Spinal cord (tissue), 10 donors: ENCODE measurements around the gene ZNF773. TPM values are rescaled to one million over a fixed set of nuclear protein-coding genes. Genes with fewer than 3 reads are reported as not detected.
"Not testable (repeated sequence)": the region's sequence is repeated elsewhere in the genome, so short reads cannot be mapped to it uniquely, and the experiment has no call there.

Experiments used
- DNase-seq, 6 donors: peaks; one replicate each; pipeline versions ENCODE4 v3.0.0 to v3.0.0-alpha.2; 2013 to 2015; ENCODE audit warnings: low spot score in 6 of 6, low read depth in 4 of 6
- H3K27ac ChIP-seq: one replicate; pipeline ENCODE4 v1.5.1; 2013; ENCODE audit warnings: low read depth, low read length, control low read depth
- H3K27me3 ChIP-seq: one replicate; pipeline ENCODE4 v1.6.1; 2013; ENCODE audit warnings: low read length; ENCODE audit not compliant: control insufficient read depth, insufficient read depth
- H3K36me3 ChIP-seq: one replicate; pipeline ENCODE4 v1.6.1; 2013; ENCODE audit warnings: low read length; ENCODE audit not compliant: control insufficient read depth, insufficient read depth
- H3K4me1 ChIP-seq: one replicate; pipeline ENCODE4 v1.6.1; 2013; ENCODE audit warnings: low read length; ENCODE audit not compliant: control insufficient read depth, insufficient read depth
- H3K4me3 ChIP-seq: one replicate; pipeline ENCODE4 v1.5.1; 2013; ENCODE audit warnings: low read depth, low read length, control low read depth
- H3K9me3 ChIP-seq: one replicate; pipeline ENCODE4 v1.6.1; 2013; ENCODE audit warnings: low read length; ENCODE audit not compliant: control insufficient read depth, insufficient read depth
- WGBS: methylation state at CpG from one replicate; pipeline ENCODE4 v1.1.5; 2013; ENCODE audit warnings: missing lambda C conversion rate; ENCODE audit not compliant: insufficient coverage; 5-methylcytosine and 5-hydroxymethylcytosine counted together
- long read RNA-seq, 4 donors: transcript quantifications; one replicate each; lab custom pipeline, GENCODE V29; 2026
- polyA plus RNA-seq, 2 donors: library from polyadenylated mRNA; unstranded; fragments of 120-200 nt; gene quantifications; one replicate each; pipeline ENCODE4 v1.2.1, GENCODE V29; 2013; ENCODE audit not compliant: insufficient read length in 2 of 2
- total RNA-seq, 2 donors: library from RNA; depleted of rRNA in 1 of 2; stranded (reverse); fragments of 120-200 nt in 1 of 2; fragments of >200 nt in 1 of 2; gene quantifications; one replicate each; pipeline versions ENCODE4 v1.2.3 to v1.2.4, GENCODE V29; 2013 to 2014
- donor health status: healthy.

The ZNF773 gene
- 10 to 100 TPM; 19.8 to 21.2 TPM for total RNA-seq
- polyA plus RNA-seq, result 10 to 100 TPM; 14.6 to 16.0 TPM
- long read RNA-seq, donor 1, partial matches to known transcripts, result 0 of 3 reads
- long read RNA-seq, donor 1, other reads (novel, unspliced or antisense), result 0 of 3 reads
- long read RNA-seq, donor 2, partial matches to known transcripts, result 0 of 2 reads
- long read RNA-seq, donor 2, other reads (novel, unspliced or antisense), result 0 of 2 reads
- long read RNA-seq, donor 3, partial matches to known transcripts, result 0 of 2 reads
- long read RNA-seq, donor 3, other reads (novel, unspliced or antisense), result 0 of 2 reads
- long read RNA-seq, donor 4, partial matches to known transcripts, result 0 of 3 reads
- long read RNA-seq, donor 4, other reads (novel, unspliced or antisense), result 0 of 3 reads

GRCh38 chr19:57499680-57500395, at the start of gene ZNF773:
TSS of gene ZNF773 (plus strand) at chr19:57499938. CDS start at chr19:57500081, 143 bp downstream.
- H3K27me3 ChIP-seq, H3K4me1 ChIP-seq, H3K27ac ChIP-seq, H3K9me3 ChIP-seq: not testable (repeated sequence)
- peaks cover 14% of the 10 kb centered on the region for H3K36me3 ChIP-seq
- DNase-seq, result peak; percentile 84 to 99 (median 92)
- under 1% methylated on average over 49 of the region's 69 CpGs for WGBS
- H3K4me3 ChIP-seq, result peak within 1 kb of the TSS; percentile 64

GRCh38 chr19:57452307-57452706, 47.4 kb upstream of the ZNF773 start:
- no peaks in the 10 kb centered on the region for H3K27me3 ChIP-seq
- no peaks in the 10 kb centered on the region for H3K4me1 ChIP-seq
- no CpG with 5 or more reads among the region's 3 CpGs for WGBS
- no peak overlapping the region for H3K4me3 ChIP-seq
- DNase-seq, result no peak
- H3K27ac ChIP-seq, result no peak overlapping the region
- H3K9me3 ChIP-seq, result no peaks in the 10 kb centered on the region
- peaks cover 8% of the 10 kb centered on the region for H3K36me3 ChIP-seq

GRCh38 chr19:57465680-57466381, 33.9 kb upstream of the ZNF773 start:
- Histone ChIP-seq H3K4me1 (no peaks in the 10 kb centered on the region), H3K9me3 (peaks cover 13% of the 10 kb centered on the region), H3K27me3 (no peaks in the 10 kb centered on the region), H3K4me3 (no peak overlapping the region), H3K36me3 (peaks cover 8% of the 10 kb centered on the region), H3K27ac (no peak overlapping the region)
- no peak for DNase-seq
- 94% methylated on average over 4 of the region's 5 CpGs for WGBS

GRCh38 chr19:57466489-57466888, 33.2 kb upstream of the ZNF773 start:
- H3K27me3 ChIP-seq, result no peaks in the 10 kb centered on the region
- peaks cover 18% of the 10 kb centered on the region for H3K9me3 ChIP-seq
- H3K4me3 ChIP-seq, result no peak overlapping the region
- WGBS, result 97% methylated on average over 4 of the region's 5 CpGs
- no peak for DNase-seq
- H3K4me1 ChIP-seq, result no peaks in the 10 kb centered on the region
- no peak overlapping the region for H3K27ac ChIP-seq
- peaks cover 8% of the 10 kb centered on the region for H3K36me3 ChIP-seq

GRCh38 chr19:57473646-57474045, 26.1 kb upstream of the ZNF773 start:
- H3K27ac ChIP-seq, result no peak overlapping the region
- H3K27me3 ChIP-seq, result no peaks in the 10 kb centered on the region
- H3K9me3 ChIP-seq, result peaks cover 49% of the 10 kb centered on the region
- no peak for DNase-seq
- no peak overlapping the region for H3K4me3 ChIP-seq
- H3K4me1 ChIP-seq, result peaks cover 11% of the 10 kb centered on the region
- WGBS, result 100% methylated on average over 2 of the region's 4 CpGs
- peaks cover 27% of the 10 kb centered on the region for H3K36me3 ChIP-seq

GRCh38 chr19:57477191-57478008, 22.3 kb upstream of the ZNF773 start, which contains the start of gene ZNF772:
TSS of gene ZNF772 (minus strand) at chr19:57477566. CDS start at chr19:57477309, 257 bp downstream.
- 4% methylated on average over 34 of the region's 38 CpGs for WGBS
- DNase-seq, result peak; percentile 90 to 99 (median 94)
- peaks cover 27% of the 10 kb centered on the region for H3K36me3 ChIP-seq
- H3K9me3 ChIP-seq, result peaks cover 35% of the 10 kb centered on the region
- peak within 1 kb of the TSS; percentile 89 for H3K27ac ChIP-seq
- H3K4me1 ChIP-seq, result peaks cover 11% of the 10 kb centered on the region
- H3K27me3 ChIP-seq, result no peaks in the 10 kb centered on the region
- peak within 1 kb of the TSS; percentile 83 for H3K4me3 ChIP-seq

- H3K27ac ChIP-seq, H3K4me1 ChIP-seq, H3K27me3 ChIP-seq, H3K9me3 ChIP-seq: not testable (repeated sequence)
- Histone ChIP-seq H3K36me3 (peaks cover 22% of the 10 kb centered on the region), H3K4me3 (peak within 1 kb of the TSS; percentile 91)
- DNase-seq, result peak; percentile 77 to 98 (median 87)
- WGBS, result under 1% methylated on average over 46 of the region's 69 CpGs
These were observed 12.1 kb upstream of the ZNF773 start, which contains the start of gene ZNF419 for GRCh38 chr19:57487477-57488298. TSS of gene ZNF419 (plus strand) at chr19:57487750. CDS start at chr19:57487951, 201 bp downstream.

- not testable (repeated sequence) for DNase-seq, H3K27me3 ChIP-seq, H3K9me3 ChIP-seq, H3K4me1 ChIP-seq, H3K27ac ChIP-seq
- Histone ChIP-seq H3K4me3 (peak overlapping the region; percentile 1), H3K36me3 (peaks cover 23% of the 10 kb centered on the region)
- whole genome bisulfite sequencing, result no CpG with 5 or more reads among the region's 1 CpG
These were observed 11.5 kb upstream of the ZNF773 start for GRCh38 chr19:57488299-57488644.
